Activated naive CD4-positive, alpha-beta T cell treated with anti-CD3 and anti-CD28 coated beads, Interleukin-2, amount 10 ng/mL, durations not matched to agents 7 days and 5 days (primary cell): ENCODE results near the gene CDT1.
A peak's percentile ranks its signal among the peaks of the same experiment; 100 is the strongest.
"Not testable (repeated sequence)": the region's sequence is repeated elsewhere in the genome, so short reads cannot be mapped to it uniquely, and the experiment has no call there.

Source experiments
- CTCF ChIA-PET: fragments of 350-600 bp; sonication (Branson Sonifier 250); formaldehyde crosslinking; loops from one replicate; lab custom pipeline; 2021; ENCODE audit warnings: antibody characterized with exemption; lab: Charles Lee
- DNase-seq: peaks from one replicate; pipeline ENCODE4 v3.0.0-alpha.2; 2020
- H3K27ac Mint-ChIP-seq: one replicate; pipeline ENCODE4 v1.8.0; 2021; ENCODE audit warnings: mild to moderate bottlenecking, moderate library complexity, mixed read lengths
- H3K27me3 Mint-ChIP-seq: one replicate; pipeline ENCODE4 v1.8.0; 2021; ENCODE audit warnings: mild to moderate bottlenecking, mixed read lengths
- H3K36me3 Mint-ChIP-seq: one replicate; pipeline ENCODE4 v1.8.0; 2021; ENCODE audit warnings: mixed read lengths
- H3K4me1 Mint-ChIP-seq: one replicate; pipeline ENCODE4 v1.8.0; 2021; ENCODE audit warnings: mixed read lengths
- H3K4me3 Mint-ChIP-seq: one replicate; pipeline ENCODE4 v1.8.0; 2021; ENCODE audit warnings: mild to moderate bottlenecking, moderate library complexity, mixed read lengths
- H3K9me3 Mint-ChIP-seq: one replicate; pipeline ENCODE4 v1.8.0; 2021; ENCODE audit warnings: mixed read lengths

Gene CDT1

DNA sequence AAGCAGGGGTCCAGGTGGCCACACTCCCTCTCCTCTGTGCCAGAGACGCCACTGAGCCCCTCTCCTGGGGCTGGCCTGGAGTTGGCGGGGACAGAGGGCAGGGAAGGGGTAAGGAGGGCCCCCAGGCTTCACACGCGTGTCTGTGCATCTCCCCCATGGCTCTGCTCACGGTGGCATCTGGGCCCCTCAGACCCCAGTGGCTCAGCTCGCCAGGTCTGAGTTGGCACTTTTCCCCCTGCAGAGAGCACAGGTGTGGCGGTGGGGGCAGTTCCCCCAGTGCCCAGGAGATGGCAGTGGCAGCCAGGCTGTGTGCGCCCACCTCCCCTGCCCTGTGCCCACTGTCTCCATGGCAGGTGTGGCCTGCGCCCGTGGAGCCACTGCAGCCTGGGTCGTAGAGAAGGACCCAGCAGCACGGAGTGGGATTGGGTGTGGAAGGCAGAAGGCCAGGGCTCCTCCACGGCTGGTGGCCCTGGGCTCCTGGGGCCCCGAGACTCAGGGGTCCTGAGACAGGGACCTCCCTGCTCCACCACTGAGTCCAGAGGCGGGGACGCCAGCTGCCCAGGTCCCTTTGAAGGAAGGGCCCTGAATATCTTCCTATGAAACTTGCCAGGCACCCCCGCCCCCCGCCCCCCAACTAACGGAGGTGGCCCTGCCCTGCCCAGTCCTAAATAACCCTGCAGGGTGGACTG is 12.5 kb downstream of the CDT1 start:
- DNase-seq = peak; percentile 72
- H3K4me1 Mint-ChIP-seq = peaks cover 11% of the 10 kb centered on the region
- CTCF ChIA-PET = interaction anchor here (0.9 to 3.0 kb wide), 3 partner anchors 41 to 402 kb away, joined by 3 to 14 read pairs (median 4); partner anchors contain the start of genes GALNS, TRAPPC2L and ZNF778
- no peak overlapping the region for H3K27ac Mint-ChIP-seq
- H3K9me3 Mint-ChIP-seq = no peaks in the 10 kb centered on the region
- H3K36me3 Mint-ChIP-seq = no peaks in the 10 kb centered on the region
- no peaks in the 10 kb centered on the region for H3K27me3 Mint-ChIP-seq
- no peak overlapping the region for H3K4me3 Mint-ChIP-seq

DNA sequence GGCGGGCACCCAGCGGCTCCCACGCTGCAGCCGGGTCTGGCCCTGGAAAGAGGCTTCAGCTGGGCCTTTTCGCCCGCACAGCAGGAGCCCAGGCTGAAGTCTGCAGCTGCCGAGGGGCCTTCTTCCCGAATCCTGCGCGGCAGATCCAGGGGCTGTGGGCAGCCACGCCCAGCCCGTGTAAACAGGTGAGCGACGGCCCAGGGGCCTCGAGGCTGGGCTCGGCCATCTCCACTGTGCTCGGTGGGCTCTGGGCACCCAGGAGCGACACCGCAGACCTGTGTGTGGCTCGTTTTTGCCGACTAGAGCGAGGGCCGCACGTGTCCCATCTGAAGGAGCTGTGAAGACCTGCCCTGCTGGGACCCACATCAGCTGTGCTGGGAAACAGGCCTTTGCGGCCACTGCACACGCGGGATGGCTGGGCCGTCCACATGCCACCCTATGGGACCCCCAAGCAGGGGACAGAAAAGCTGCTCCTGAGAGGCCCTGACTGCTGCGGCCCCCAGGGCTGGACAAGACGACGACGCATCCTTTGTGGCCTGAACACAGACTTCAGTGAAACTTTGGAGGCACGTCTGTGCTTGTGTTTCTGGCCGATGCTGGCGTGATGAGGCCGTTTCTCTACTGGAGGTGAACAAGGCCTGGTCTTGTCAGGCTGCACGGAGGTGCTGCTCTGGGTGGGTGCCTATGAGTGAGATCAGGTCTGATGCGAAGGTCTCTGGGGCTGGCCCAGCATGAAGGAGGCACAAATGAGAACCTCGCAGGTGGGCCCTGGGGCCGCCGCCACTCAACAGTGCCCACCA is 13.3 kb downstream of the CDT1 start:
- Mint-ChIP-seq H3K27ac (no peak overlapping the region), H3K4me1 (peaks cover 10% of the 10 kb centered on the region), H3K9me3 (no peaks in the 10 kb centered on the region), H3K27me3 (no peaks in the 10 kb centered on the region), H3K4me3 (no peak overlapping the region), H3K36me3 (no peaks in the 10 kb centered on the region)
- DNase-seq = no peak
- CTCF ChIA-PET = interaction anchor here (1.0 to 1.5 kb wide), 2 partner anchors 41 to 350 kb away, joined by 4 to 5 read pairs; no protein-coding TSS in a partner anchor

DNA sequence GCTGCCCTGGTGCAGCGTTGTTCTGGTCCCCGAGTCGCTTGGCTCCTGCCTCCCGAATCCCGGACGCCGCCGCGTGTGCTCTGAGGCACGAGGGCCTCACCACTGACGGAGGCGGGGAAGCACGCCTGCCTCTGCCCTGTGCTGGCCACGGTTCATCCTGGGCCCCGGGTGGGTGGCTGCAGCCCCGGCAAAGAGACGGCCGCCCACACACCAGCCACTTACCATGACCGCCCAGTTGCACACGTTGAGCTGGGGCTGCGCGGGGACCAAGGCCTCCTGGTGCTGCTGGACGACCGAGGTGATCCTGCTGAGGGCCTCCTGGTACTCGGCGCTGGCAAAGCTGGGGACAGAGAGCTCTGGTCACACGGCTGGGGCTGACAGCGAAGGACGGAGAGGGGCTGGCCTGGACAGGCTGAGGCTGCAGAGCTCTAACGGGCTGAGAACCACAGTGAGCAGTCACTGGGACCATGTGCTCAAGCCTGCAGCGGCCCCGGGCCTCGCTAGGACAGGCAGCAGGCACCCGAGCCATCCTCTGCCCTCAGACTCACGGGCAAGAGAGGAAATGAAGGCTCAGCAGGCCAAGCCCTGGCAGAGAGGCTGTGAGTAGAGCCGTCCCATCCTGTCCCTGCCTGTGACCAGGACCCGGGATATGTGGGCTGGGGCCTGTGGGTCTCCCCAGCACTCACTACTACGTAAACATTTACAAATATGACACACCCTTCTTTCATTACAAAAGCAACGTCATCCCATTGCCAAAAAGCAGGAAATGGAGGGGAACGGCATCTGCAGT is 14.4 kb downstream of the CDT1 start:
- Mint-ChIP-seq H3K4me1 (peaks cover 3% of the 10 kb centered on the region), H3K9me3 (no peaks in the 10 kb centered on the region), H3K4me3 (no peak overlapping the region), H3K27ac (no peak overlapping the region), H3K36me3 (no peaks in the 10 kb centered on the region), H3K27me3 (no peaks in the 10 kb centered on the region)
- CTCF ChIA-PET = no interaction called here
- DNase-seq = no peak

DNA sequence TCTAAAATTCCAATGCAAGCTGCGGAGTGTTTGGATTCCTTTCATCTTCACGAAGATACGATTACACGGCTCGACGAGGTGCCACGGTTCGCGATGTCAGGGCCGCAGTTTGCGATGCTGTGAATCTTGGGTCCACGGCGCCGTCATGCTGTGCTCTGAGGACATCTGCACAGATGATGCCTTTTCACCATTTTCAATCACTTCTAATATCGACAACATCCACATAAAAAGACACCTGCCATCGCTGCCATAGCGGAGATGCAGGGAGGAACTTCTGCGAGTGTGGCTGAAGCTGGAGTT is 14.9 kb downstream of the CDT1 start:
- CTCF ChIA-PET = no interaction called here
- Mint-ChIP-seq H3K4me1 (peaks cover 3% of the 10 kb centered on the region), H3K9me3 (no peaks in the 10 kb centered on the region), H3K36me3 (no peaks in the 10 kb centered on the region), H3K27me3 (no peaks in the 10 kb centered on the region), H3K27ac (no peak overlapping the region), H3K4me3 (no peak overlapping the region)
- DNase-seq = no peak

DNA sequence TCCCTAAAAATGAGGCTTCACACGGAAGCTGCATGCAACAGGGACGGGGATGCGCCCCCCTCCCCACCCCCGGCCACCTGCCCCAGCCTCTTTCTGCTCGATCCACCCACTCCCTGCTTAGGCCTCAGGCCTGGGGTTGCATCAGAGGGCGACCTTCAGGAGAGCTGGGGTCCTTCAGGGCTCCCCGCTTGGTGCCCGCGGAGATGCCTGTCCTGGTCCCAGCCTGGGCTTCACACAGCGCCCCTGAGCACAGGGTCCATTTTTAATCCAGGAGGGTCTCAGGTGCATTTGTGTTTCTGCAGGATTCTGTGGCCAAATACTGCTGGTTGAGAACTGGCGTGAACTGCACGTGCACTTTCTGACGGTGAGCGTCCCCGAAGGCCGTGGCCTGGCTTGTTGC is 15.5 kb downstream of the CDT1 start:
- Mint-ChIP-seq H3K4me3 (no peak overlapping the region), H3K27me3 (no peaks in the 10 kb centered on the region), H3K36me3 (no peaks in the 10 kb centered on the region), H3K9me3 (no peaks in the 10 kb centered on the region), H3K4me1 (no peaks in the 10 kb centered on the region), H3K27ac (peak overlapping the region; percentile 28)
- DNase-seq = no peak
- CTCF ChIA-PET = no interaction called here

DNA sequence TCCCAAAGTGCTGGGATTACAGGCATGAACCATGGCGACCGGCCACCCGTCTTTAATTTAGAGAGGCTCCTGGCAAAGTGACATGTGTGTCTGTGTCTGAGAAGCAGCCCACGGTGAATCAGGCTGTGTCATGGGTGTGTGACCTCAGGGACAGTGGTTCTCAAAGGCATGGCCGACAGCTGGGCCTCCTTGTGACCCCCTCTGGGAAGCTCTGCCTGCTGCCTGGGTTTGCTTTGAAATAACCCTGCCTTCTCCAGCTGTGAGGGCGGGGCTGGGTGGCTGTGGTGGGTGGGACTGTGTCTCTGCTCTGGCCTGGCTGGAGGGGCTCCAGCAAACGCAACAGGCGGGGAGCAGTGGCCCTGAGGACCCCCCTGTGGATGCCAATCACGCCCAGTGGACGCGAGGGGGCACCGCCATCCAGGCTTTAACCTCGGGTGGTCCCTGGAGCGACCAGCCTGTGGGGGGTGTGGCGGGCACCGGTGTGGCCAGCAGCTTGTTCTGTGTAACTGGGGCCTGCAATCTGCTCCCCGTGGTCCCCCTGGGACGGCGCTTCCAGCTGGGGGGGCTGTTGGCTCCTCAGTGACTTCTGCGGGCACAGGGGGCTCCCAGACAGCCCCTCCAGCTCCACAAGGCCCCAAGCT is 16.9 kb downstream of the CDT1 start:
- H3K27ac Mint-ChIP-seq = no peak overlapping the region
- H3K36me3 Mint-ChIP-seq = no peaks in the 10 kb centered on the region
- H3K4me1 Mint-ChIP-seq = no peaks in the 10 kb centered on the region
- H3K27me3 Mint-ChIP-seq = no peaks in the 10 kb centered on the region
- DNase-seq = no peak
- H3K9me3 Mint-ChIP-seq = no peaks in the 10 kb centered on the region
- CTCF ChIA-PET = no interaction called here
- H3K4me3 Mint-ChIP-seq = no peak overlapping the region

DNA sequence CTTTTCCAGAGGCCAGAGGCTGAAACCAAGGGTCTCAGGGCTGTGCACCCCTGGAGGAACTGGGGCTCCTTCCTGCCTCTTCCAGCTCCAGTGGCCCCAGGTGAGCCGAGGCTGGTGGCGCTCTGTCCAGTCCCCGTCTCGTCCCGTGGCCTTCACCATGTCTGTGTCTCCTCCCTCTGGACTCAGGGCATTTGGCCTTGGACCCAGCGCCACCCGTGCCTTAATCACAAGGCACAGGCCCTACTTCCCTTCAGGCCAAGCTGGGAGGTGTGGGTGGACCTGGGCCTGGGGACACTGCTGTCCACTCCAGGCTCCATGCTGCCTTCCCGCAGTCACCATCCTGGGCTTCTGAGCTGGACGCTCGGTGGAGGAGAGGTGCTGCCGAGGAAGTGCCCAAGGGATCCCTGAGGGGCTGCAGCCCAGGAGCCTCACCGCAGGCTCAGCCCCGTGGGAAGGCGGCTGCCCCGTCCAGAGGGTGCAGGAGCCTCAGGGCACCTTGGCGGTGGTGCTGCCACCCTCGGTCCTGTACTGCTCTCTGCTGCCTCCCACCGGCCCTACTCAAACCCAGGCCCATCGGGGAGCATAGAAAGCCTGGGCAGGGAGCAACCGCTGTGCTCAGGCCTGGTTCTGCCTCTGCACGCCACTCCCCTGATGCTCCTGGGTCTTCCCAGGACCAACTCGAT is 17.7 kb downstream of the CDT1 start:
- CTCF ChIA-PET = no interaction called here
- Mint-ChIP-seq H3K27me3 (no peaks in the 10 kb centered on the region), H3K4me3 (no peak overlapping the region), H3K27ac (no peak overlapping the region), H3K4me1 (no peaks in the 10 kb centered on the region), H3K9me3 (no peaks in the 10 kb centered on the region), H3K36me3 (no peaks in the 10 kb centered on the region)
- DNase-seq = no peak

DNA sequence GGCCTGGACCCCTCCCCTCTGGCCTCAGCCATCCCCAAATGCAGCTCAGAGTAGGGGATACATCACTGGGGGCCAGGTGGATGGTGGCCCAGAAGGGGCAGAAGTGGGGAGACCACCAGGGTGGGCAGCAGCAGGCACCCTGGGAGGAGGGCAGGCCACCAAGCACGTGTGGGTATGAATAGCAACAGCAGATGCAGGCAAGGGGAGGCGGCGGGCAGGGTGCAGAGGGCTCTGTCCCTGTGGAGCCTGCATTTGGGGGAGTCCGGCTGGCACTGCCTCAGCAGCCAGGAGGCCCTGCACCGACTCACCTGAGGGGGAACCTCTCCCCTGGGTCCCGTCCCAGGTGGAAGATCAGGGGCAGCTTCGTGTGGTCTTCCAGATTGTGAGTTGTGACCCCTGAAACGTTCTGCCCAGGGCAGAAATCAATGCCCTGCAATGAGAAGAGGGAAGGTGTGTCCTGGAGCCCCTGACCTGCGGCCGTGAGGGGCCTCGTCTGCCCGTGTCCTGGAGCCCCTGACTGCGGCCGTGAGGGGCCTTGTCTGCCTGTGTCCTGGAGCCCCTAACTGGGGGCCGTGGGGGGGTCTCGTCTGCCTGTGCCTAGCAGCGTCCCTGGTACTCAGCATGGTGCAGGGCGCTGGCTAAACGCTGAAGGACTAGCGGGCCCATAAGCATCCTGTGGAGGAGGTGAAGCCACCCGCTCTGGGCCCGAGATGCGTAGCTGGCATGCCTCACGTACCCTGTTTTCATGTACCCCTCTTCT is 18.9 kb downstream of the CDT1 start:
- Mint-ChIP-seq H3K4me3 (no peak overlapping the region), H3K36me3 (no peaks in the 10 kb centered on the region), H3K27ac (peak overlapping the region; percentile 19), H3K27me3 (no peaks in the 10 kb centered on the region), H3K4me1 (no peaks in the 10 kb centered on the region), H3K9me3 (no peaks in the 10 kb centered on the region)
- CTCF ChIA-PET = interaction anchor here (0.8 kb wide), 1 partner anchor 85 kb away, joined by 3 read pairs; no protein-coding TSS in a partner anchor
- DNase-seq = no peak

DNA sequence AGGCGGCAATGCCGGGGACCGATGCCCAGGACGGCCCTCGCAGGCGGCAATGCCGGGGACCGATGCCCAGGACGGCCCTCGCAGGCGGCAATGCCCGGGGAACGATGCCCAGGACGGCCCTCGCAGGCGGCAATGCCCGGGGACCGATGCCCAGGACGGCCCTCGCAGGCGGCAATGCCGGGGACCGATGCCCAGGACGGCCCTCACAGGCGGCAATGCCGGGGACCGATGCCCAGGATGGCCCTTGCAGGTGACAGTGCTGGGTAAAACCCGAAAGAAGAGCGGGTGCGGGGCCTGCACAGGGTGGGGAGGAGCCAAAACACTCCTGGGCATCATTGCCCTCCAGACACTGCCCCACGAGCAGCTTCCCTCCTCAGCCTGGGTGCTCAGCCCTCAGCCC is 20.1 kb downstream of the CDT1 start:
- H3K36me3 Mint-ChIP-seq, H3K27ac Mint-ChIP-seq, H3K9me3 Mint-ChIP-seq, CTCF ChIA-PET, H3K27me3 Mint-ChIP-seq, H3K4me3 Mint-ChIP-seq, H3K4me1 Mint-ChIP-seq, DNase-seq: not testable (repeated sequence)

DNA sequence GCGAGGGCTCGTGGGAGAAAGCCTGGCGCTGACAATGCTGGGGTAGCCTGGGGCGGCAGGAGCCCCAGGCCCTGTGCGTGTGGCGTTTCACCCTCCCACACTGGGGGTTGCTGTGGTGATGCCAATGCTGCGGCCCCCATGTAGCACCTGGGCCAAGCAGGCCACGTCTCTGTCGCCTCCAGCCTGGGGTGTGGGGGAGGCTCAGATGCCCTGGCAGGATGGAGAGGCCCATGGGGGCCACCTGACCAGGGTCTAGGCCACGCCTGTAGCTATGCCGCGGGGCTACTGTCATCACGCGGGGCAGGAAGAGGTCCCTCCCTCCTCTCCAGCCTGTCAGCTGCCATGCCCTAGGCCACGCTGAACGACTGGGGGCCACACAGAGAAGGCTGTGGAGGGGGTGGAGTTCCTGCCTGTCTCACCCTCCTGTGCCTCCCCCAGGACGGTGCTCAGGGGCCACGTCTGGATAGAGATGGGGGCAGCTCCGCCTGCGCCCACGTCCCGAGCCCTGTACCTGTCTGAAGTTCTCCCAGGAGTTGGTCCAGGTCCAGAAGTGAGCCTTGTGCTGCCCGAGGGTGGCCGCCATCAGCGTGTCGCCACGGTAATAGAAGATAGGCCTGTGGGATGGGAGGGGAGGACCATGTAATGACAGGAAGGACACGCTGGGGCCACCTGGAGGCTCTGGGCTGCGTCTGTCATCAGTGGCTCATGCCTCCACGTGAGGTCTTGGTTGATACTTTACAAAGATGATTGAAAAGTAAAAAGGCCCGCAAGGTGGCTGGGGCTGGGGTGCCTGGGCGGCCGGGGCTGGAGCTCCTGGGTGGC is 20.9 kb downstream of the CDT1 start:
- H3K27ac Mint-ChIP-seq = no peak overlapping the region
- no peak for DNase-seq
- H3K27me3 Mint-ChIP-seq = no peaks in the 10 kb centered on the region
- no peaks in the 10 kb centered on the region for H3K4me1 Mint-ChIP-seq
- H3K9me3 Mint-ChIP-seq = no peaks in the 10 kb centered on the region
- CTCF ChIA-PET = no interaction called here
- no peak overlapping the region for H3K4me3 Mint-ChIP-seq
- H3K36me3 Mint-ChIP-seq = no peaks in the 10 kb centered on the region

DNA sequence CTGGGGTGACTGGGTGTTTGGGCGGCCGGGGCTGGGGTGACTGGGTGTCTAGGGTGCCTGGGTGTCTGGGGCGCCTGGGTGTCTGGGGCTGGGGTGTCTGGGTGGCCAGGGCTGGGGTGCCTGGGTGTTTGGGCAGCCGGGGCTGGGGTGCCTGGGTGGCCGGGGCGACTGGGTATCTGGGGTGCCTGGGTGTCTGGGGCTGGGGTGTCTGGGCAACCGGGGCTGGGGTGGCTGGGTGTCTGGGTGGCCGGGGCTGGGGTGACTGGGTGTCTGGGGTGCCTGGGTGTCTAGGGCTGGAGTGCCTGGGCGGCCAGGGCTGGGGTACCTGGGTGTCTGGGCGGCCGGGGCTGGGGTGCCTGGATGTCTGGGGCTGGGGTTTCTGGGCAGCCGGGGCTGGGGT is 21.6 kb downstream of the CDT1 start:
- H3K4me3 Mint-ChIP-seq = no peak overlapping the region
- no peaks in the 10 kb centered on the region for H3K27me3 Mint-ChIP-seq
- CTCF ChIA-PET = no interaction called here
- no peak for DNase-seq
- no peak overlapping the region for H3K27ac Mint-ChIP-seq
- no peaks in the 10 kb centered on the region for H3K4me1 Mint-ChIP-seq
- no peaks in the 10 kb centered on the region for H3K9me3 Mint-ChIP-seq
- H3K36me3 Mint-ChIP-seq = no peaks in the 10 kb centered on the region

DNA sequence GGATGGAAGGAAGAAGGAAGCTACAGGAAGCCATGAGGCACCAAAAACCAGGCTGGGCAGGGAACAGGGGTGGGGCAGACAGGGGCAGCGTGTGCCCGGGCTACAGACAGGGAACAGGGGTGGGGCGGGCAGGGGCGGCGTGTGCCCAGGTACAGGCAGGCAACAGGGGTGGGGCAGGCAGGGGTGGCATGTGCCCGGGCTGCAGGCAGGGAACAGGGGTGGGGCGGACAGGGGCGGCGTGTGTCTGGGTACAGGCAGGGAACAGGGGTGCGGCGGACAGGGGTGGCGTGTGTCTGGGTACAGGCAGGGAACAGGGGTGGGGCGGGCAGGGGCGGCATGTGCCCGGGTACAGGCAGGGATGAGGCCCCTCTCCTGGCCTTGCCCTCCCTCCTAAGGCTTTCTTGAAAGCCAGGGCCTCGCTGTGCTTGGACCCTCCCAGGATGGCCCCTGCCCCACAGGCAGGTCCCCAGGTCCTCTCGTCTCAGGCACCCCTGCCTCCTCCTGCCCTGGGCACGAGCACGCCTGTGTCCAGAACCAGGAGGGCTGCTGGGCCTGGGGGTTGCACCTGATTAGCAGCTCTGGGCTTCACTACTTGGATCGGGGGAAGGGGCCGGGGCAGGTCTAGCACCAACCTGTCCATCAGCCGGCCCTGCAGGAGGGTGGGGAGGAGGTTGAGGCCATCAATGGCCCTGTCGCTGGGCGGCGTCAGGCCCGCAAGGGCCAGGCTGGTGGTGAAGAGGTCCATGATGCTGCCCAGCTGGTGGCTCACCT is 22.7 kb downstream of the CDT1 start:
- CTCF ChIA-PET = no interaction called here
- Mint-ChIP-seq H3K27me3 (no peaks in the 10 kb centered on the region), H3K4me1 (no peaks in the 10 kb centered on the region), H3K36me3 (no peaks in the 10 kb centered on the region), H3K27ac (no peak overlapping the region), H3K4me3 (no peak overlapping the region), H3K9me3 (no peaks in the 10 kb centered on the region)
- no peak for DNase-seq
